GM21786 (cell line): ENCODE measurements around the gene USP40.

ENCODE experiments used
- ATAC-seq: cut with Tn5 transposase; IDR thresholded peaks from one replicate; pipeline ENCODE4 v1.9.1; 2021; ENCODE audit not compliant: unreplicated experiment

Gene USP40

GRCh38 chr2:233435436-233436190 is 131.0 kb downstream of the USP40 start:
- ATAC-seq = no peak

DNA sequence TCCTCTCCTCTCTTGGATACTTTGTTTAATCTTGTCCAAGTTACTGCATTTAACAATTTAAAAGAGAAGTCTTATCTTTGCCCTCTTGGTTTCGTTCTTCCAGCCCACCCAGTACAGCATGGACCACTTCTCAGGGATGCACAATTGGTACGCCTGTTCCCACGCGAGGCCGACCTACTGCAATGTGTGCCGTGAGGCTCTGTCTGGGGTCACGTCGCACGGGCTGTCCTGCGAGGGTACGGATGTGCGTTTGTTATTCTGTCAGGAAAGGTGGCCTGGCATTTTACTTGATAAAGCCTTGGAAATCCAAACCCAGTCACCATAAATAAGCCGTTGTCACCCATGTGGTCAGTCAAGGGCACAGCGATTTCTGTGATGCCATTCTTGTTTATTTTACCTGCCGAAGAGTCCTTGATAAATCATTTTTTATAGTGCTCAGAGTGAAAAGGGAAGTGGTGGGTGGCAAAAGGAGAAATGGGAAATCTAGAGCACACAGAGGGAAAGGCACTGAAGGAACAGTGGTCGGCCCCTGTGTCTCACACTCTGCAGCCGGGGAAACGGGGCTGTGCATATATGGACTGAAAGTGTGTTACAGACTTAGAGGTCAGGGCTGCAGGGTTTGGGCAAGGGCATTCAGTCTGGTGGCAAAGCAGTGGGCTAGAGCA is 131.8 kb downstream of the USP40 start:
- no peak for ATAC-seq

GRCh38 chr2:233433794-233434193 is 132.8 kb downstream of the USP40 start:
- no peak for ATAC-seq

DNA sequence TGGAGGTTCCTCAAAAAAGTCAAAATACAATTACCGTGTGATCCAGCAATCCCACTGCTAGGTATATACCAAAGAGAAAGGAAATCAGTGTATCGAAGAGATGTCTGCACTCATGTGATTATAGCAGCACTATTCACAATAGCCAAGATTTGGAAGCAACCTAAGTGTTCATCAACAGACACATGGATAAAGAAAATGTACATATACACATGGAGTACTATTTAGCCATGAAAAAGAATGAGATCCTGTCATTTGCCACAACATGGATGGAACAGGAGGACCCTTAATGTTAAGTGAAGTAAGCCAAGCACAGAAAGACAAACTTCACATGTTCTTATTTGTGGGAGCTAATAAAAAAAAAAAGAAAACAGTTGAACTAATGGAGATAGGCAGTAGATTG is 133.6 kb downstream of the USP40 start:
- no peak for ATAC-seq

- no peak for ATAC-seq
Observed at GRCh38 chr2:233430651-233431050, 135.9 kb downstream of the USP40 start.

DNA sequence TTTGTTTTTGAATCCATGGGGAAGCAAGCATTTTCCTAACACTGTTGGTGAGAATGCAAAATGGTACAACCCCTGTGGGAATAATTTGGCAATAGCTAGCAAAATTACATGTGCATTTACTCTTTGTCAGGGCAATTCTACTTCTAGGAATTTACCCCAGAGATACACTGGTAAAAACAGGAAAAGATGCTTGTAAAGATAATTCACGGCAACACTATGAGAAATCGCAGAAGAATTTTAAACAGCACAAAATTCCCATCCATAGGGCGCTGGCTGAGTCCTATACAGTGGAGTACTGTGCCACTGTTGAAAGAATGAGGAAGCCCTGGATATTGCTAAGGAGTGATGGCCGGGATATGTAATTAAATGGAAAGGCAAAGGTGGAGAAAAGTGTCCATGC is 136.5 kb downstream of the USP40 start:
- ATAC-seq = no peak

- no peak for ATAC-seq
Observed at GRCh38 chr2:233429175-233429897, 137.2 kb downstream of the USP40 start.

DNA sequence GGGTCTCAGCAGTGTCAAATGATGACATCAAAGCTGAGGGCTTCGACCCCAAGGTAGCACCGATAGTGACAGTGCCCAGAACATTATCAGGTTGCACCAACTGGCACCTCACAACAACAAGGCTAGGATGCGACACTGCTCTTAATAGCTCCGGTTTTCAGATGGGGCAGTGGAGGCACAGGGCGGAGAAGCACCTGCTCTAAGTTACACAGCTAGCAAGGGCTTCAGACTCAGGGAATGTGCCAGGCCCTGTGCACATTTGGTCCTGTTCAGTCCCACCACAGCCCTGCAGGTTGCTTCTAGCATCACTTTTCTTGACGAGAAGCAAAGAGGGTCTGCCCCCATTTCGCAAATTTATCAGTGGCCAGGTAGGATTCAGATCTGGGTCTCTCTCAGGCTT is 138.1 kb downstream of the USP40 start:
- no peak for ATAC-seq

DNA sequence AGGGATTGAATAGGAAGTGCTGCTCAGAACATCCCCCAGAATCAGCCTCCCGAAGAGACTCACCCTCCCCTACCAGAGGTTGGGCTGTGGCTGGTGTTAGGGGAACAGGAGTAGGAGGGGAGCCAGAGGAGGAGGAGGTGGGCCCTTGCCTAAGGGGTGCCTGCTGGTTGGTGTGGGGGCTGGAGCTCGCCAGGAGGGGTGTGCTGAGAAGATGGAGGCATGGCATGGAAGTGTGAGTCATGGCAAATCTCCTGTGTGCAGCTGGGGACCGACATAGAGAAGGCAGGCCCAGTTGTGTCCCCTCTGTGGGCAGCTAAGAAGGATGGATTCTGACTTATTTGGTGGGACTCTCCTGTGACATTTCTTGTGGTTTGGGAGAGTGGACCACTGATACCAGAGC is 138.6 kb downstream of the USP40 start:
- ATAC-seq = no peak

DNA sequence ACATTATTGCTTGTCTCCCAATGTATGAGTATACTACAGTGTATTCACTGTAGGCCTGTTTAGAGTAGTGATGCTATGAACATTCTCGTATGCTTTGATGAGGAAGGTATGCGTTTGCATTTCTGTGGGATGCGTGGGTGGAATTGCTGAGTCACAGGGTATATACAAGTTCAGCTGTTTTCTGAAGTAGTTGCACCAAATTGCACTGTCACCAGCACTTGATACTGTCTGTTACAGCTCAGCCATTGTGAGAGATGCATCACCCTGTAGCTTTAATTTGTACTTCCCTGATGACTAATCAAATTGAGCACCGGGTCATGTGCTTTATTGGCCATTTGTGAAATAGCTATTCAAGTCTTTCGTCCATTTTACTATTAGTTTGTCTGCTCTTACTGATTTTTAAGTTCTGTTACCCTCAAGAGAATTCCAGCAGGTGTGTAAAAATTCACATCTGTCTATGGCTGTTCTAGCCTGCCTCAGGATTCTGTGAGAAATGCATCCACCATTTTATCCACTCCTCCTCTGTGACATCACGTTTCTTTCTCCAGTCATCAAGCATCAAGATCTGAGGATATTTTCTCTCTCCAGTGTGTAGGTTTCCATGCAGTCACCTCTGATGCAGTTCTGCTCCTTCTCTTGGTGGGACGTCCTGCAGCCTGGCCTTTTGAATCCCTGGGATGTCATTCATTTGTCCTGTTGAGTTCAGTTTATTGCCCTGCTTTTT is 139.8 kb downstream of the USP40 start:
- ATAC-seq = no peak
